H1 (cell line): ENCODE results near the gene ANAPC2. TPM values are rescaled to one million over a fixed set of nuclear protein-coding genes. Genes with fewer than 3 reads are reported as not detected.

Experiments
- BRCA1 ChIP-seq: IDR thresholded peaks from 2 replicates; pipeline ENCODE4 v1.6.1; 2012; ENCODE audit warnings: low read depth, low read length, improper control_type of control experiment
- CHD7 ChIP-seq: fragments of 300-600 bp; sonication (generic); IDR thresholded peaks from 2 replicates; pipeline ENCODE4 v1.7.1; 2012; ENCODE audit warnings: low read length, moderate library complexity, mild to moderate bottlenecking, inconsistent platforms; ENCODE audit not compliant: insufficient replicate concordance
- E2F6 ChIP-seq: IDR thresholded peaks from 2 replicates; pipeline ENCODE4 v1.6.1; 2012; ENCODE audit warnings: inconsistent platforms
- KDM1A ChIP-seq: fragments of 200-600, 300-600 bp; sonication (generic); IDR thresholded peaks from 2 replicates; pipeline ENCODE4 v1.7.1; 2016; ENCODE audit warnings: mild to moderate bottlenecking, low read length, borderline replicate concordance
- KDM4A ChIP-seq: IDR thresholded peaks from one replicate; pipeline ENCODE4 v1.7.1; 2012; ENCODE audit warnings: low read depth, mild to moderate bottlenecking, moderate library complexity, low read length, inconsistent platforms; ENCODE audit not compliant: severe bottlenecking
- MAX ChIP-seq: IDR thresholded peaks from 2 replicates; pipeline ENCODE4 v1.6.1; 2012; ENCODE audit warnings: inconsistent platforms
- POU5F1 ChIP-seq: IDR thresholded peaks from 2 replicates; pipeline ENCODE4 v1.6.1; 2011; ENCODE audit warnings: low read depth, mild to moderate bottlenecking, low read length, moderate library complexity
- RFX5 ChIP-seq: IDR thresholded peaks from 2 replicates; pipeline ENCODE4 v1.6.1; 2011; ENCODE audit warnings: low read depth, low read length, improper control_type of control experiment, borderline replicate concordance
- SIX5 ChIP-seq: IDR thresholded peaks from 2 replicates; pipeline ENCODE4 v1.6.1; 2011; ENCODE audit warnings: mild to moderate bottlenecking, low read depth, low read length
- TBP ChIP-seq: IDR thresholded peaks from 2 replicates; pipeline ENCODE4 v1.6.1; 2011; ENCODE audit warnings: low read depth, low read length, improper control_type of control experiment
- polyA plus RNA-seq, 7 experiments: library from polyadenylated mRNA; depleted of rRNA in 3 of 7; stranded (reverse) in 5 of 7; unstranded in 2 of 7; fragments of >200 nt in 5 of 7; fragments of 200-250 nt in 2 of 7; gene quantifications; 1 replicate in 5 of 7; 2 replicates in 1 of 7; 4 replicates in 1 of 7; pipeline versions ENCODE4 v1.2.1 to v1.2.3, GENCODE V29; 2011 to 2013; ENCODE audit warnings: missing spikeins in 2 of 7, mixed read lengths in 2 of 7
- total RNA-seq: library from RNA; stranded (reverse); fragmentation: NEBNext Ultra II Directional; extraction: Animal tissue kit (Norgen Biotek cat#: 25700); gene quantifications from 2 replicates; pipeline ENCODE4 v1.2.1, GENCODE V29; 2021

The ANAPC2 gene
- total and polyA plus RNA-seq, 2 of the 8 experiments (the other 6 are each of a cell fraction or from before 2014, with no cell fraction given): 30.2 to 37.7 TPM

- TF ChIP-seq CHD7: no peak
- no peak for TF ChIP-seq BRCA1
- no peak for TF ChIP-seq KDM1A
- no peak for TF ChIP-seq SIX5
- peak; percentile 31; the same call in 1 of the 2 replicates for TF ChIP-seq E2F6
- peak; percentile 94 for TF ChIP-seq KDM4A
- no peak for TF ChIP-seq POU5F1
- no peak for TF ChIP-seq RFX5
- peak; percentile 88 for TF ChIP-seq MAX
- peak; percentile 67; the same call in 1 of the 2 replicates for TF ChIP-seq TBP
Measured at GRCh38 chr9:137129456-137130175, 58.7 kb downstream of the ANAPC2 start (continued).
